Measurements from ENCODE around the gene ESR1. TPM values are rescaled to one million over a fixed set of nuclear protein-coding genes. Genes with fewer than 3 reads are reported as not detected.
"Not testable (repeated sequence)": the region's sequence is repeated elsewhere in the genome, so short reads cannot be mapped to it uniquely, and the experiment has no call there.

The ESR1 gene
- polyA plus RNA-seq, 1 of the 3 experiments (the other 2 are of a cell fraction): under 0.01 TPM

DNA sequence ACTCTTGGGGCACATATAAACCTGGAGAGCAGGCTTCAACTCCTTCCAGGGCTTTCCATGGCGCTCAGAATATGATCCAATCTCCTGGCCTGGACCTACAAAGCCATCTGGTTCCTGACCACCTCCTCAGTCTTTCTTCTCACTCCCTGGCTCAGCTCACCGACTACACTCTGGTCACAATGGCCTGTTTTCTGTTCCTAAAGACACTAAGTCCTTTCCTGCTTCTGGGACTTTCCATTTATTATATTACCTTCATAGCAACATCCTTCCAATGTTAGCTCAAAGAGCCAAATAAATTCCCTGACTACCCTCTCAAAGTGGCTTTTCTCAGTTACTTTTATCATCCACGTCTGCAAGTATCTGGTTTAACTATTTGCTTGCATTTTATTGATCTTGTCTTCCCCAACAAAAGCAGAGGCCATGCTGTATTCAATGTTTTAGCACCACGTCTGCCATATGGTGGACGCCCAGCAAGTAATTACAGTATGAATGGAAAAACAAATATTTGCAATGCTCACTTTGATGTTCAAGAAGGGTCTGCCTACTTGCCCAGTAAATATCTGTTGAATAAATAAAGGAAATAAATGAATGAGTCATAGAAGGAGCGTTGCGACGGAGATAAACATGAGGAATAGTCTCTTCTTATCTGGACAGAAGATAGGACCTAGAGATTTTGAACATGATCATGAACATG lies 328.4 kb downstream of the ESR1 start (continued):
- TF ChIP-seq, protein P1, sequence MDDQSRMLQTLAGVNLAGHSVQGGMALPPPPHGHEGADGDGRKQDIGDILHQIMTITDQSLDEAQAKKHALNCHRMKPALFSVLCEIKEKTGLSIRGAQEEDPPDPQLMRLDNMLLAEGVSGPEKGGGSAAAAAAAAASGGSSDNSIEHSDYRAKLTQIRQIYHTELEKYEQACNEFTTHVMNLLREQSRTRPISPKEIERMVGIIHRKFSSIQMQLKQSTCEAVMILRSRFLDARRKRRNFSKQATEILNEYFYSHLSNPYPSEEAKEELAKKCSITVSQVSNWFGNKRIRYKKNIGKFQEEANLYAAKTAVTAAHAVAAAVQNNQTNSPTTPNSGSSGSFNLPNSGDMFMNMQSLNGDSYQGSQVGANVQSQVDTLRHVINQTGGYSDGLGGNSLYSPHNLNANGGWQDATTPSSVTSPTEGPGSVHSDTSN (IDR thresholded peaks at IDR 0.05): no peak
- TF ChIP-seq EZH2phosphoT487 (IDR thresholded peaks at IDR 0.05; ENCODE audit: borderline replicate concordance, low read depth): no peak
- TF ChIP-seq RCOR1 (IDR thresholded peaks at IDR 0.05; ENCODE audit: low read length): no peak
- no peak for TF ChIP-seq RFX5 (IDR thresholded peaks at IDR 0.05; ENCODE audit: low read length)
- no peak for TF ChIP-seq SMC3 (IDR thresholded peaks at IDR 0.05; ENCODE audit: low read depth, low read length)
- no peak for TF ChIP-seq FOSL2 (IDR thresholded peaks at IDR 0.05; ENCODE audit: borderline replicate concordance, low read depth)
- TF ChIP-seq, protein P2, sequence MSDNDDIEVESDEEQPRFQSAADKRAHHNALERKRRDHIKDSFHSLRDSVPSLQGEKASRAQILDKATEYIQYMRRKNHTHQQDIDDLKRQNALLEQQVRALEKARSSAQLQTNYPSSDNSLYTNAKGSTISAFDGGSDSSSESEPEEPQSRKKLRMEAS (IDR thresholded peaks at IDR 0.05; ENCODE audit: low read depth): no peak
- no peak for TF ChIP-seq POLR2AphosphoS5 (IDR thresholded peaks at IDR 0.05; ENCODE audit: low read depth, low read length)
- no peak for TF ChIP-seq TAF1 (IDR thresholded peaks at IDR 0.05; ENCODE audit: borderline replicate concordance, low read depth, low read length)
- TF ChIP-seq SIN3A (IDR thresholded peaks at IDR 0.05; ENCODE audit: borderline replicate concordance, low read depth, low read length): no peak
- TF ChIP-seq JUND (IDR thresholded peaks at IDR 0.05): no peak
- TF ChIP-seq RAD21 (IDR thresholded peaks at IDR 0.05; ENCODE audit: low read length): no peak

DNA sequence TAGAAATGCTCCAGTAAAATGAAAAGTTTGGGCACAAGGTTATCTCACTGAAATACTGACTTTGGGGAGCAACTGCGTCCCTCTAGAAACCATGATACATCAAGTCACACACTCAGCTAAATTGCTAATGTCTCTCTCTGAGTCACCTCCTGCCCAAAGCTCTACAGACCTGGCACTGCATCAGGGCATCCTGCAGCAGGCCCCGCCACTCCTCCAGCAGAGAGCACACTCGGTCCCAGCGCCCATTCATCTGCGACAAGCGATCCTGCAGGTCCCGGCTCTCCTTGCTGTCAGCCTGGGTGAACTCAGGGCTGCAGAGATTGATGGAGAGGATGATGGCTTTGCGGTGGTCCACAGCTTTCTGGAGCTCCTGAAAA lies 329.0 kb downstream of the ESR1 start:
- Histone ChIP-seq H3K9me3 (no peaks in the 10 kb centered on the region), H3K4me3 (ENCODE audit: low read depth in 2 of 2, low read length in 1 of 2) (no peak overlapping the region), H3K9me2 (no peaks in the 10 kb centered on the region), H4K20me1 (ENCODE audit: insufficient read depth) (no peaks in the 10 kb centered on the region), H3K4me2 (no peak overlapping the region), H3K36me3 (replicated peaks in 1 of 2; ENCODE audit: control insufficient read depth in 1 of 2, insufficient read depth in 2 of 2, low read length in 1 of 2) (peaks cover 72 to 78% of the 10 kb centered on the region in 2 experiments), H2AFZ (ENCODE audit: low read depth) (no peak overlapping the region), H3K27ac (ENCODE audit: low read depth in 2 of 2, low read length in 1 of 2) (no peak overlapping the region), H3K79me2 (ENCODE audit: insufficient read depth) (no peaks in the 10 kb centered on the region), H3F3A (replicated peaks; ENCODE audit: insufficient read depth) (peaks cover 11% of the 10 kb centered on the region), H3K9ac (no peak overlapping the region), H3K27me3 (ENCODE audit: insufficient read depth) (no peaks in the 10 kb centered on the region), H3K4me1 (ENCODE audit: control insufficient read depth in 1 of 2, insufficient read depth in 2 of 2, low read depth in 1 of 2, low read length in 1 of 2) (no peaks in the 10 kb centered on the region)
- POLR2A ChIA-PET: no interaction called here
- no peak for TF ChIP-seq RAD21 (IDR thresholded peaks at IDR 0.05; ENCODE audit: low read length)
- WGBS (ENCODE audit: low lambda C conversion rate): 85% methylated on average over 8 of the region's 8 CpGs
- CTCF ChIA-PET: interaction anchor here (2.0 kb wide), 1 partner anchor 12 kb away, joined by 7 read pairs; no protein-coding TSS in a partner anchor
- DNase-seq: no peak

DNA sequence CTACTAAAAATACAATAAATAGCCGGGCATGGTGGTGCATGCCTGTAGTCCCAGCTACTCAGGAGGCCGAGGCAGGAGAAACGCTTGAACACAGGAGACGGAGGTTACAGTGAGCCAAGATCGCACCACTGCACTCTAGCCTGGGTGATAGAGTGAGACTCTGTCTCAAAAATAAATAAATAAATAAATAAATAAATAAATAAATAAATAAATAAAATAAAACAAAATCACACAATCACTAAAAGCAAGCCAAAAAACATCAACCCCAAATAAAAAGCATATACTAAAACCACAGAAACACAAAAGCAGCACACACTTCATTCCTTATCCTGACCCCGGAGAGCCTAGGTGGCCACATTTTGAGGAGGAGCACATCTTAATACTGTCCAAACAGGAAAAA lies 330.9 kb downstream of the ESR1 start:
- H3K79me2 ChIP-seq (ENCODE audit: insufficient read depth); H2AFZ ChIP-seq (ENCODE audit: low read depth); H3K4me2 ChIP-seq; H3K4me1 ChIP-seq (ENCODE audit: control insufficient read depth in 1 of 2, insufficient read depth in 2 of 2, low read depth in 1 of 2, low read length in 1 of 2); DNase-seq; POLR2A ChIA-PET; H3K9ac ChIP-seq; H3K27ac ChIP-seq (ENCODE audit: low read depth in 2 of 2, low read length in 1 of 2); H3K4me3 ChIP-seq (ENCODE audit: low read depth in 2 of 2, low read length in 1 of 2); H3K9me2 ChIP-seq; H3K27me3 ChIP-seq (ENCODE audit: insufficient read depth); H3K9me3 ChIP-seq; H4K20me1 ChIP-seq (ENCODE audit: insufficient read depth): not testable (repeated sequence)
- WGBS (ENCODE audit: low lambda C conversion rate): 97% methylated on average over 6 of the region's 6 CpGs
- Histone ChIP-seq H3K36me3 (replicated peaks in 1 of 2; ENCODE audit: control insufficient read depth in 1 of 2, insufficient read depth in 2 of 2, low read length in 1 of 2) (peaks cover 63 to 73% of the 10 kb centered on the region in 2 experiments), H3F3A (replicated peaks; ENCODE audit: insufficient read depth) (peaks cover 14% of the 10 kb centered on the region)
- CTCF ChIA-PET: interaction anchor here (1.0 kb wide), 1 partner anchor 14 kb away, joined by 3 read pairs; no protein-coding TSS in a partner anchor

Data from SK-N-SH (cell line).